Endothelial cell (in vitro differentiated cells): ENCODE data around the gene AKT3. TPM values are rescaled to one million over a fixed set of nuclear protein-coding genes. Genes with fewer than 3 reads are reported as not detected.

Source experiments
- DNase-seq: peaks from one replicate; pipeline ENCODE4 v3.0.0; 2021; ENCODE audit warnings: low spot score
- H3K27ac Mint-ChIP-seq: one replicate; pipeline ENCODE4 v1.8.0; 2021; ENCODE audit warnings: mixed read lengths, inconsistent platforms; ENCODE audit not compliant: unreplicated experiment
- H3K27me3 Mint-ChIP-seq: one replicate; pipeline ENCODE4 v1.8.0; 2021; ENCODE audit warnings: mild to moderate bottlenecking, moderate library complexity, mixed read lengths, inconsistent platforms; ENCODE audit not compliant: unreplicated experiment
- H3K36me3 Mint-ChIP-seq: one replicate; pipeline ENCODE4 v1.8.0; 2021; ENCODE audit warnings: mild to moderate bottlenecking, low read depth, mixed read lengths, inconsistent platforms; ENCODE audit not compliant: unreplicated experiment
- H3K4me1 Mint-ChIP-seq: one replicate; pipeline ENCODE4 v1.8.0; 2021; ENCODE audit warnings: mild to moderate bottlenecking, mixed read lengths, inconsistent platforms; ENCODE audit not compliant: unreplicated experiment
- H3K4me3 Mint-ChIP-seq: one replicate; pipeline ENCODE4 v1.8.0; 2021; ENCODE audit warnings: mild to moderate bottlenecking, mixed read lengths, inconsistent platforms; ENCODE audit not compliant: unreplicated experiment
- H3K9me3 Mint-ChIP-seq: one replicate; pipeline ENCODE4 v1.8.0; 2021; ENCODE audit warnings: mixed read lengths, inconsistent platforms; ENCODE audit not compliant: unreplicated experiment
- total RNA-seq: library from RNA; stranded (reverse); fragmentation: NEBNext Ultra II Directional; extraction: Animal tissue kit (Norgen Biotek cat#: 25700); gene quantifications from one replicate; pipeline ENCODE4 v1.2.1, GENCODE V29; 2021; ENCODE audit not compliant: unreplicated experiment
- TF ChIP-seq, protein P1 (sequence below): fragments of 200-600 bp; sonication (generic); IDR thresholded peaks from one replicate; pipeline ENCODE4 v1.5.0; 2021; ENCODE audit warnings: antibody characterized with exemption; ENCODE audit not compliant: unreplicated experiment

AKT3 gene
- total RNA-seq, 1 donor from 2014 or later, result 87.3 TPM

DNA sequence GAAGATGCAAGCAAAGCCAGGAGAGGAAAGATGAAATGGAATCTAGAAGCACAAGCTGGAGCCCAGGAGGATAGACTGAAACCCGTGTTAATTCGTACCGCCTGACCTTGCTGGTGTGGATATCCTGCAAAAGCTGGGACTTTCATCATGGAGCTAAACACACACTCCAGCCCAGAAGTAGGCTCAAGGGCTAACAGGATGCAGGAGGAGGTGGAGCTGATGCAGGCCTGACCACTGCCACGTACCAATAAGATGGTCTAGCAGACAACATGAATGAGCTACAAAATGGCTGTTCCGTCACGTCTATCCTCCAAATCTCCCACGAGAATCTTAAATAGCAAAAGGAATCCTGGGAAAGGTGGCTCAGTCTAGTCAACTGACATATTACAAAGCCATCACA, 323.9 kb downstream of the AKT3 start:
- Mint-ChIP-seq H3K27ac (no peak overlapping the region), H3K27me3 (peaks cover 4% of the 10 kb centered on the region), H3K36me3 (peaks cover 3% of the 10 kb centered on the region), H3K9me3 (no peaks in the 10 kb centered on the region), H3K4me3 (no peak overlapping the region), H3K4me1 (peaks cover 17% of the 10 kb centered on the region)
- no peak for DNase-seq
- TF ChIP-seq, protein P1, sequence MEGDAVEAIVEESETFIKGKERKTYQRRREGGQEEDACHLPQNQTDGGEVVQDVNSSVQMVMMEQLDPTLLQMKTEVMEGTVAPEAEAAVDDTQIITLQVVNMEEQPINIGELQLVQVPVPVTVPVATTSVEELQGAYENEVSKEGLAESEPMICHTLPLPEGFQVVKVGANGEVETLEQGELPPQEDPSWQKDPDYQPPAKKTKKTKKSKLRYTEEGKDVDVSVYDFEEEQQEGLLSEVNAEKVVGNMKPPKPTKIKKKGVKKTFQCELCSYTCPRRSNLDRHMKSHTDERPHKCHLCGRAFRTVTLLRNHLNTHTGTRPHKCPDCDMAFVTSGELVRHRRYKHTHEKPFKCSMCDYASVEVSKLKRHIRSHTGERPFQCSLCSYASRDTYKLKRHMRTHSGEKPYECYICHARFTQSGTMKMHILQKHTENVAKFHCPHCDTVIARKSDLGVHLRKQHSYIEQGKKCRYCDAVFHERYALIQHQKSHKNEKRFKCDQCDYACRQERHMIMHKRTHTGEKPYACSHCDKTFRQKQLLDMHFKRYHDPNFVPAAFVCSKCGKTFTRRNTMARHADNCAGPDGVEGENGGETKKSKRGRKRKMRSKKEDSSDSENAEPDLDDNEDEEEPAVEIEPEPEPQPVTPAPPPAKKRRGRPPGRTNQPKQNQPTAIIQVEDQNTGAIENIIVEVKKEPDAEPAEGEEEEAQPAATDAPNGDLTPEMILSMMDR, result no peak

DNA sequence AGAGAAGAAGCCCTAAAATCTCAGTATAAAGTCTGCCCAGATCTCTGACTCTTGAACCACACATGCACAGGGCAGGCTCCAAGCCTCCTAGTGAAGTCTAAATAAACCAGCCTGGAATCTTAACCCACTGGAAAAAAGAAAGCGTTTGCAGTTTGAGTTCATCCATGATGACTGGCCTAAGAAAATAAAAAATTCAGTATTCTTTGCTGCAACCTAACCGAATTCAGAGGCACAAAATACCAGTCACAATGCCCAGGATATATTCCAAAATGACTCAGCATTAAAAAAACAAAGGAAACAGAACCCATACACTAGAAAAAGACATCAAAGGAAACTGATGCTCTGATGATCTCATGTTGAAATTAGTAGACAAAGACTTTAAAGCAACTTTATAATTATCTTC, 325.0 kb downstream of the AKT3 start:
- Mint-ChIP-seq H3K4me1 (peaks cover 17% of the 10 kb centered on the region), H3K27me3 (peaks cover 4% of the 10 kb centered on the region), H3K9me3 (no peaks in the 10 kb centered on the region), H3K36me3 (peaks cover 3% of the 10 kb centered on the region), H3K27ac (peak overlapping the region; percentile 16), H3K4me3 (no peak overlapping the region)
- DNase-seq, result no peak
- TF ChIP-seq, protein P1, result no peak

DNA sequence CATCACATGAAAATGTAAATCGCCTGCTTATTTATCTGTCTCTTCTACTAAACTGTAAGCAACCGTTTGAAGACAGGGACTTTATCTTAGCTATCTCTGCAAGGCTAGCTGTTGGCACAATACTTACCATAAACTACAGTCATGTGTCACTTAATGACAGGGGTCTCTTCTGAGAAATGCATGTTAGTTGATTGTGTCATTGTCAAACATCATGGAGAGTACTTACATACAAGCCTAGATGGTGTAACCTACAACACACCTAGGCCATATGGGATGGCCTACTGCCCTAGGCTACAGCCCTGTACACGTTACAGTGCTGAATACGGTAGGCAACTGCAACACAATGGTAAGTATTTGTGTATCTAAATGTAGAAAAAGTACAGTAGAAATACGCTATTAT, 326.3 kb downstream of the AKT3 start:
- Mint-ChIP-seq H3K4me1 (peaks cover 17% of the 10 kb centered on the region), H3K4me3 (no peak overlapping the region), H3K9me3 (no peaks in the 10 kb centered on the region), H3K36me3 (peaks cover 5% of the 10 kb centered on the region), H3K27me3 (peaks cover 4% of the 10 kb centered on the region), H3K27ac (peak overlapping the region; percentile 19)
- DNase-seq, result no peak
- TF ChIP-seq, protein P1, result no peak

DNA sequence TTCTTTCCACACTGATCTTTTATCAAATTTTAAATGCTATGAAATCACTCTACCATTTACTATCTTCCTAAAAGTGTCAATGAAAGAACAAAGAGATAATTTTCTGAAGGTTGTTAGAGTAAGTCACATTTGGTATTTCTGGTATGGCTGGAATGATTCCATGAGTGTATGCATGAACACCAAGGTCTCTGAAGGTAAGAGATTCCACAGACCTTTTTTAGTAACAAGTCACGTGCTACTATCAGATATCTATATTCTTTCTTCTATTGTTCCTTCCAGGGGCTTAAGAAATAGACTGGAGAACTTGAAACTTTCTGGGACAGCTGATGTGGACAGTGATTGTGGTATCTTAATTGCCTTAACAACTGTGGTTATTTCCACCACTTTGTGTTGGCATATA, 329.2 kb downstream of the AKT3 start:
- no peak overlapping the region for H3K27ac Mint-ChIP-seq
- no peak overlapping the region for H3K4me3 Mint-ChIP-seq
- H3K36me3 Mint-ChIP-seq, result peaks cover 11% of the 10 kb centered on the region

DNA sequence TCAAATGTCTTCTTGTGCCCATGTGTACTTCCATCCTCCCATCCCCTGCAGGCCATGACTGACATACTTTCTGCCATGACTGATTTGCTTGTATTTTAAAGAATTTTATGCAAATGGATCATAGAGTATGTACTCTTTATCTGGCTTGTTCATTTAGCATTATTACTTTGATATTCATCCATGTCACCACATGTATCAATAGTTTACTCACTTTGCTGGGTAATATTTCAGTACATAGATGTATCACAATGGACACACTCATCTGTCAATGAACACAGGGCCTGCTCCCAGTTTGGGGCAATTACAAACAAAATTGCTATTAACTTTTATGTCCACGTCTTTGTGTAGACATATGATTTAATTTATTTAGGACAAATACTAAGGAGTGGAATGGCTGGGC, 335.1 kb downstream of the AKT3 start:
- TF ChIP-seq, protein P1, result no peak
- Mint-ChIP-seq H3K4me3 (no peak overlapping the region), H3K27me3 (peaks cover 1% of the 10 kb centered on the region), H3K36me3 (peaks cover 14% of the 10 kb centered on the region), H3K27ac (no peak overlapping the region), H3K9me3 (no peaks in the 10 kb centered on the region), H3K4me1 (no peaks in the 10 kb centered on the region)
- DNase-seq, result no peak

More for the DNA sequence above, 329.2 kb downstream of the AKT3 start:
- H3K4me1 Mint-ChIP-seq, result peaks cover 17% of the 10 kb centered on the region
- TF ChIP-seq, protein P1, result no peak
- H3K9me3 Mint-ChIP-seq, result no peaks in the 10 kb centered on the region
- DNase-seq, result no peak
- H3K27me3 Mint-ChIP-seq, result peaks cover 4% of the 10 kb centered on the region
